ENCODE results near the gene STK40.

STK40 gene

GRCh38 chr1:36341626-36342320 lies 44.0 kb downstream of the STK40 start:
- no peak for DNase-seq

GRCh38 chr1:36339615-36340014 lies 46.1 kb downstream of the STK40 start:
- DNase-seq: no peak

- no peak for DNase-seq
Measured at GRCh38 chr1:36339215-36339614, 46.5 kb downstream of the STK40 start.

GRCh38 chr1:36337830-36338229 lies 47.9 kb downstream of the STK40 start:
- DNase-seq: no peak

GRCh38 chr1:36330940-36331339 lies 54.8 kb downstream of the STK40 start:
- no peak for DNase-seq

GRCh38 chr1:36329817-36330216 lies 55.9 kb downstream of the STK40 start:
- no peak for DNase-seq

- peak; percentile 11 for DNase-seq
Measured at GRCh38 chr1:36328713-36329112, 57.0 kb downstream of the STK40 start.

GRCh38 chr1:36328088-36328480 lies 57.6 kb downstream of the STK40 start:
- no peak for DNase-seq

- no peak for DNase-seq
Measured at GRCh38 chr1:36327421-36328087, 58.2 kb downstream of the STK40 start.

- DNase-seq: no peak
Measured at GRCh38 chr1:36326499-36326898, 59.2 kb downstream of the STK40 start.

- no peak for DNase-seq
Measured at GRCh38 chr1:36324353-36324703, 61.4 kb downstream of the STK40 start.

GRCh38 chr1:36323636-36324352 lies 61.9 kb downstream of the STK40 start, which contains the start of gene EVA1B:
EVA1B (minus strand) TSS chr1:36323645; CDS start chr1:36323037, 608 bp downstream.
- DNase-seq: peak; percentile 56

GRCh38 chr1:36322786-36323635 lies 62.7 kb downstream of the STK40 start:
- DNase-seq: no peak

GRCh38 chr1:36322041-36322785 lies 63.5 kb downstream of the STK40 start:
- DNase-seq: no peak

GRCh38 chr1:36321119-36321951 lies 64.4 kb downstream of the STK40 start:
- no peak for DNase-seq

GRCh38 chr1:36320767-36321118 lies 65.0 kb downstream of the STK40 start:
- DNase-seq: no peak

- DNase-seq: no peak
Measured at GRCh38 chr1:36320291-36320761, 65.4 kb downstream of the STK40 start.

- DNase-seq: no peak
Measured at GRCh38 chr1:36309397-36309796, 76.3 kb downstream of the STK40 start.

- no peak for DNase-seq
Measured at GRCh38 chr1:36307601-36308330, 78.0 kb downstream of the STK40 start.

- peak; percentile 66 for DNase-seq
Measured at GRCh38 chr1:36306902-36307456, 78.7 kb downstream of the STK40 start.
